GM10248 (cell line): Measurements from ENCODE around the gene KLHL17.
A peak's percentile ranks its signal among the peaks of the same experiment; 100 is the strongest.

Experiments
- CTCF ChIA-PET: fragments of 300-600 bp; sonication (Branson Sonifier 250); formaldehyde crosslinking; extraction: SDS; loops from one replicate; lab custom pipeline; 2021; ENCODE audit warnings: antibody characterized with exemption; lab: Yijun Ruan, JAX
- POLR2A ChIA-PET: fragments of 350-650 bp; sonication (Branson Sonifier 250); formaldehyde crosslinking; extraction: SDS; loops from one replicate; lab custom pipeline; 2020; ENCODE audit warnings: antibody characterized with exemption; lab: Yijun Ruan, JAX
- DNase-seq: peaks from one replicate; pipeline ENCODE4 v3.0.0; 2012; ENCODE audit errors: extremely low spot score
- CTCF ChIP-seq: IDR thresholded peaks from 2 replicates; pipeline ENCODE4 v1.5.1; 2012; ENCODE audit warnings: mild to moderate bottlenecking, low read depth; ENCODE audit errors: extremely low read depth, missing control alignments, control extremely low read depth

KLHL17 gene

GRCh38 chr1:998745-998994 lies 38.3 kb downstream of the KLHL17 start:
- POLR2A ChIA-PET, result no interaction called here
- CTCF ChIA-PET, result interaction anchor here (2.1 kb wide), 1 partner anchor 15 kb away, joined by 7 read pairs; the partner anchor contains the start of gene ISG15
- TF ChIP-seq CTCF, result no peak
- no peak for DNase-seq

GRCh38 chr1:998995-999724 lies 38.8 kb downstream of the KLHL17 start:
- POLR2A ChIA-PET, result no interaction called here
- no peak for TF ChIP-seq CTCF
- CTCF ChIA-PET, result interaction anchor here (0.7 to 2.1 kb wide), 3 partner anchors 15 to 19 kb away, joined by 4 to 7 read pairs (median 4); partner anchors contain the start of genes ISG15 and PERM1
- DNase-seq, result no peak

GRCh38 chr1:999725-1000356 lies 39.5 kb downstream of the KLHL17 start, which contains the start of gene HES4:
Gene HES4, minus strand, starts transcription at chr1:1000097. Its CDS starts 124 bp downstream, at chr1:999973.
- peak; percentile 75 for DNase-seq
- ChIA-PET CTCF (interaction anchor here (0.7 to 1.0 kb wide), 2 partner anchors 18 to 19 kb away, joined by 4 read pairs; partner anchors contain the start of gene PERM1), POLR2A (no interaction called here)
- TF ChIP-seq CTCF, result no peak

- DNase-seq, result peak; percentile 81
- POLR2A ChIA-PET, result no interaction called here
- CTCF ChIA-PET, result interaction anchor here (0.7 to 5.6 kb wide), 8 partner anchors 8 to 131 kb away, joined by 3 to 54 read pairs (median 12); partner anchors contain the start of genes ISG15 and PLEKHN1
- TF ChIP-seq CTCF, result no peak
Observed at GRCh38 chr1:1000357-1001056, 40.1 kb downstream of the KLHL17 start.

GRCh38 chr1:1001057-1001783 lies 40.8 kb downstream of the KLHL17 start:
- ChIA-PET CTCF (interaction anchor here (0.7 to 5.6 kb wide), 15 partner anchors 9 to 277 kb away, joined by 3 to 54 read pairs (median 6); partner anchors contain the start of genes ISG15, PLEKHN1 and RNF223), POLR2A (no interaction called here)
- DNase-seq, result no peak
- no peak for TF ChIP-seq CTCF
